ENCODE measurements around the gene NAA20.

GRCh38 chr20:19970256-19970765 lies 46.9 kb upstream of the NAA20 start:
- TF ChIP-seq CTCF (conservative IDR thresholded peaks at IDR 0.05 in 1 of 2, IDR thresholded peaks at IDR 0.05 in 1 of 2; ENCODE audit: low read depth in 1 of 2, low read length in 2 of 2), result no peak
- TF ChIP-seq EZH2 (IDR thresholded peaks at IDR 0.05; ENCODE audit: low read length, missing control alignments), result no peak

Measured in fibroblast of lung (primary cell).